Mesenteric fat pad (tissue), 1 donor: ENCODE measurements around the gene PJA1. TPM values are rescaled to one million over a fixed set of nuclear protein-coding genes. Genes with fewer than 3 reads are reported as not detected.

Experiments
- DNase-seq: peaks from one replicate; pipeline ENCODE4 v3.0.0-alpha.2; 2020; ENCODE audit warnings: low spot score
- total RNA-seq: library from RNA; stranded (reverse); fragmentation: NEBNext Ultra II Directional; extraction: Animal tissue kit (Norgen Biotek cat#: 25700); gene quantifications from one replicate; pipeline ENCODE4 v1.2.1, GENCODE V29; 2021
- donor health status: DM: yes; HTN: yes; CAD: no.

The PJA1 gene
- total RNA-seq, 1 donor from 2014 or later: 57.6 TPM

GRCh38 chrX:69173906-69174305 lies 8.7 kb upstream of the PJA1 start:
- peak; percentile 77 for DNase-seq

- DNase-seq: no peak
Observed at GRCh38 chrX:69172937-69173336, 7.7 kb upstream of the PJA1 start.

GRCh38 chrX:69170319-69170718 lies 5.1 kb upstream of the PJA1 start:
- no peak for DNase-seq

- no peak for DNase-seq
Observed at GRCh38 chrX:69163936-69164741, 1.1 kb downstream of the PJA1 start.

- DNase-seq: no peak
Observed at GRCh38 chrX:69162361-69162865, 2.8 kb downstream of the PJA1 start.

GRCh38 chrX:69161786-69162349 lies 3.4 kb downstream of the PJA1 start:
- DNase-seq: no peak

GRCh38 chrX:69161371-69161770 lies 3.9 kb downstream of the PJA1 start:
- no peak for DNase-seq

- DNase-seq: peak; percentile 67
Observed at GRCh38 chrX:69158166-69158980, 6.9 kb downstream of the PJA1 start.

- DNase-seq: peak; percentile 69
Observed at GRCh38 chrX:69156638-69157037, 8.6 kb downstream of the PJA1 start.

- DNase-seq: peak; percentile 65
Observed at GRCh38 chrX:69155786-69156520, 9.3 kb downstream of the PJA1 start.

- peak; percentile 35 for DNase-seq
Observed at GRCh38 chrX:69154051-69154450, 11.2 kb downstream of the PJA1 start.

GRCh38 chrX:69153060-69153730 lies 12.1 kb downstream of the PJA1 start:
- DNase-seq: peak; percentile 87

GRCh38 chrX:69152417-69152841 lies 12.8 kb downstream of the PJA1 start:
- DNase-seq: peak; percentile 64

GRCh38 chrX:69151866-69152284 lies 13.4 kb downstream of the PJA1 start:
- DNase-seq: peak; percentile 59

- DNase-seq: peak; percentile 45
Observed at GRCh38 chrX:69150281-69150960, 14.8 kb downstream of the PJA1 start.

GRCh38 chrX:69149466-69150280 lies 15.6 kb downstream of the PJA1 start:
- DNase-seq: peak; percentile 87

- peak; percentile 24 for DNase-seq
Observed at GRCh38 chrX:69148946-69149345, 16.3 kb downstream of the PJA1 start.

GRCh38 chrX:69146739-69147138 lies 18.5 kb downstream of the PJA1 start:
- no peak for DNase-seq

GRCh38 chrX:69145714-69146113 lies 19.5 kb downstream of the PJA1 start:
- DNase-seq: peak; percentile 35
